Smooth muscle cell (in vitro differentiated cells): Measurements from ENCODE around the gene CFHR4. TPM values are rescaled to one million over a fixed set of nuclear protein-coding genes. Genes with fewer than 3 reads are reported as not detected.
"Not testable (repeated sequence)": the region's sequence is repeated elsewhere in the genome, so short reads cannot be mapped to it uniquely, and the experiment has no call there.

ENCODE experiments used
- DNase-seq: peaks from one replicate; lab custom pipeline; 2025; ENCODE audit not compliant: unreplicated experiment; lab: John Stamatoyannopoulos, UW
- H2AFZ ChIP-seq: fragments of 200-600 bp; sonication (generic); 2 replicates; pipeline ENCODE4 v1.6.0; 2016; ENCODE audit warnings: antibody characterized with exemption, low read depth, mild to moderate bottlenecking
- H3F3A ChIP-seq: fragments of 200-600 bp; sonication (generic); 2 replicates; pipeline ENCODE4 v1.6.0; 2017; ENCODE audit warnings: antibody characterized with exemption, low read depth
- H3K27ac ChIP-seq: fragments of 200-600 bp; sonication (generic); 2 replicates; pipeline ENCODE4 v1.5.1; 2016; ENCODE audit warnings: low read depth, mild to moderate bottlenecking
- H3K27me3 ChIP-seq: fragments of 200-600 bp; sonication (generic); 2 replicates; pipeline ENCODE4 v1.6.1; 2016; ENCODE audit warnings: low read depth, mild to moderate bottlenecking
- H3K36me3 ChIP-seq: fragments of 200-600 bp; sonication (generic); 2 replicates; pipeline ENCODE4 v1.5.1; 2016; ENCODE audit warnings: low read depth
- H3K4me1 ChIP-seq: fragments of 200-600 bp; sonication (generic); 2 replicates; pipeline ENCODE4 v1.5.1; 2016; ENCODE audit warnings: low read depth
- H3K4me2 ChIP-seq: fragments of 200-600 bp; sonication (generic); 2 replicates; pipeline ENCODE4 v1.6.0; 2016; ENCODE audit warnings: mild to moderate bottlenecking
- H3K4me3 ChIP-seq: fragments of 200-600 bp; sonication (generic); 2 replicates; pipeline ENCODE4 v1.5.1; 2016; ENCODE audit warnings: mild to moderate bottlenecking
- H3K79me2 ChIP-seq: fragments of 200-600 bp; sonication (generic); 2 replicates; pipeline ENCODE4 v1.6.0; 2016; ENCODE audit warnings: low read depth, mild to moderate bottlenecking
- H3K9ac ChIP-seq: fragments of 200-600 bp; sonication (generic); 2 replicates; pipeline ENCODE4 v1.6.0; 2016; ENCODE audit warnings: low read depth
- H3K9me3 ChIP-seq: fragments of 200-600 bp; sonication (generic); replicated peaks from 2 replicates; pipeline ENCODE4 v1.5.1; 2016; ENCODE audit warnings: low read depth
- H4K20me1 ChIP-seq: fragments of 200-600 bp; sonication (generic); 2 replicates; pipeline ENCODE4 v1.6.0; 2016; ENCODE audit warnings: low read depth
- WGBS: methylation state at CpG from one replicate; pipeline ENCODE4 v1.1.7; 2016; ENCODE audit warnings: low lambda C conversion rate; 5-methylcytosine and 5-hydroxymethylcytosine counted together
- polyA plus RNA-seq: library from polyadenylated mRNA; unstranded; fragments of >200 nt; fragmentation: Nextera tagmentation; extraction: Ambion mirVana; gene quantifications from 2 replicates; pipeline ENCODE4 v1.2.1, GENCODE V29; 2016
- total RNA-seq: library from RNA; depleted of rRNA; stranded (reverse); fragments of >200 nt; gene quantifications from 2 replicates; pipeline ENCODE4 v1.2.3, GENCODE V29; 2014
- TF ChIP-seq, protein P1 (sequence below): fragments of 200-600 bp; sonication (generic); IDR thresholded peaks from 2 replicates; pipeline ENCODE4 v1.5.1; 2017; ENCODE audit warnings: borderline replicate concordance, mild to moderate bottlenecking, antibody characterized with exemption; ENCODE audit not compliant: insufficient read depth, poor library complexity, severe bottlenecking

CFHR4 gene
- total and polyA plus RNA-seq, 2 experiments from 2014 or later = not detected

DNA sequence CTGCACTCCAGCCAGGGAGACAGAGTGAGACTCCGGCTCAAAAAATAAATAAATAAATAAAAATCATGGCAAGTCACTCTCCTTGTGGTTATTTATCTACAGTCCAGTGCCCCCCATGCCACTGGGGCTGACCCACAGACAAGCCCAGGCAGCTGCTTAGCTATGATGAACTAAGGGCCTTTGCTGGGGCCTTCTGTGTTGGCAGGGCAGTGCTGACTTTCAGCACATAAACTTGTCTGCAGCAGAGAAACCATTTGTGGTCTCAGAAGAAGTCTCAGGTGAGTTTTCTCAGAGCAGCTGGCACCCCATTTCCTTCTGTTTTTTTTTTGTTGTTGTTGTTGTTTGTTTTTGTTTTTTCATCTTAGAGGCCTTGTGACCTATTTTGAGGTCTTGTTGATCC is 20.9 kb upstream of the CFHR4 start:
- TF ChIP-seq, protein P1, sequence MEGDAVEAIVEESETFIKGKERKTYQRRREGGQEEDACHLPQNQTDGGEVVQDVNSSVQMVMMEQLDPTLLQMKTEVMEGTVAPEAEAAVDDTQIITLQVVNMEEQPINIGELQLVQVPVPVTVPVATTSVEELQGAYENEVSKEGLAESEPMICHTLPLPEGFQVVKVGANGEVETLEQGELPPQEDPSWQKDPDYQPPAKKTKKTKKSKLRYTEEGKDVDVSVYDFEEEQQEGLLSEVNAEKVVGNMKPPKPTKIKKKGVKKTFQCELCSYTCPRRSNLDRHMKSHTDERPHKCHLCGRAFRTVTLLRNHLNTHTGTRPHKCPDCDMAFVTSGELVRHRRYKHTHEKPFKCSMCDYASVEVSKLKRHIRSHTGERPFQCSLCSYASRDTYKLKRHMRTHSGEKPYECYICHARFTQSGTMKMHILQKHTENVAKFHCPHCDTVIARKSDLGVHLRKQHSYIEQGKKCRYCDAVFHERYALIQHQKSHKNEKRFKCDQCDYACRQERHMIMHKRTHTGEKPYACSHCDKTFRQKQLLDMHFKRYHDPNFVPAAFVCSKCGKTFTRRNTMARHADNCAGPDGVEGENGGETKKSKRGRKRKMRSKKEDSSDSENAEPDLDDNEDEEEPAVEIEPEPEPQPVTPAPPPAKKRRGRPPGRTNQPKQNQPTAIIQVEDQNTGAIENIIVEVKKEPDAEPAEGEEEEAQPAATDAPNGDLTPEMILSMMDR = no peak
- WGBS = 96% methylated on average over 1 of the region's 1 CpG
- H3K79me2 ChIP-seq = no peaks in the 10 kb centered on the region

DNA sequence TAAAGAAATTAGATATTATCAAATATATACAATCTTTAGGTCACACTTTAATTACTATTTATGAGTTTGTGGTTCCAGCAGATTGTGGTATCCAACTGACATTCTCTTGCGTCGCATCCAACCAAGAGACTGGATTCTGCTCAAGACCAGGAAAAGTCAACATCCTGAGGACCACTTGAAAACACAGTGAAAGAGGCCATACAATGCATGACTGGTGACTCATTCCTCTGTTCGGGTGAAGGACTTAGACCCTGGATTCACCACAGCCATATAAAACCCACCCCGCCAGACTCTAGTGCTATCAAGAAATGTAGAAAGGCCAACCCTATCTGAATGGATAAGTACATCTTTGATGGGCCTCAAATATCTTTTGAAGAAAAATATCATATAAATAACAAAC is 14.5 kb upstream of the CFHR4 start:
- DNase-seq = no peak
- H3F3A ChIP-seq = no peaks in the 10 kb centered on the region
- peaks cover 15% of the 10 kb centered on the region for H3K27me3 ChIP-seq
- no peaks in the 10 kb centered on the region for H3K36me3 ChIP-seq
- no peak overlapping the region for H3K27ac ChIP-seq
- 89% methylated on average over 4 of the region's 4 CpGs for WGBS
- no peak overlapping the region for H3K4me3 ChIP-seq
- H4K20me1 ChIP-seq = no peaks in the 10 kb centered on the region
- TF ChIP-seq, protein P1 = no peak
- H3K4me1 ChIP-seq = no peaks in the 10 kb centered on the region
- H2AFZ ChIP-seq = no peak overlapping the region
- H3K9ac ChIP-seq = no peak overlapping the region
- H3K79me2 ChIP-seq = no peaks in the 10 kb centered on the region
- H3K4me2 ChIP-seq = no peak overlapping the region
- H3K9me3 ChIP-seq = no peaks in the 10 kb centered on the region

More for the DNA sequence above, 20.9 kb upstream of the CFHR4 start:
- Histone ChIP-seq H3K4me2 (no peak overlapping the region), H3K4me1 (no peaks in the 10 kb centered on the region), H3K9ac (no peak overlapping the region), H3K27me3 (no peaks in the 10 kb centered on the region), H2AFZ (no peak overlapping the region), H3K36me3 (no peaks in the 10 kb centered on the region), H3K27ac (no peak overlapping the region), H3F3A (no peaks in the 10 kb centered on the region), H3K4me3 (no peak overlapping the region), H4K20me1 (no peaks in the 10 kb centered on the region), H3K9me3 (no peaks in the 10 kb centered on the region)
- no peak for DNase-seq

DNA sequence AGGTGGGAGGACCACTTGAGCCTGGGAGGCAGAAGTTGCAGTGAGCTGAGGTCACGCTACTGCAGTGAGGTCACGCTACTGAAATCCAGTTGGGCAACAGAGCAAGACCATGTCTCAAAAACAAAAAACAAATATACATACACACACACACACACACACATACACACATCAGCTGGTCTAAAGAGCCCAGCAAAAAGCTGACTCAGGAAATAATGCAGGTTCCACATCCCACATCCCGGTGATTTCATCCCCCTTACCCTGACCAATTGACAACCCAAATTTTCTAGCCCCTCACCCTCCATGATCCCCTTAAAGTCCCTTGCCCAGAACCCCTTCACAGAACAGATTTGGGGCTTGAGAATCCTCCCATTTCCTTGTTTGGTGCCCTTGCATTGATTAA is 11.9 kb upstream of the CFHR4 start:
- H2AFZ ChIP-seq = no peak overlapping the region
- H3K9me3 ChIP-seq = no peaks in the 10 kb centered on the region
- TF ChIP-seq, protein P1 = no peak
- no peak overlapping the region for H3K9ac ChIP-seq
- no peaks in the 10 kb centered on the region for H3K79me2 ChIP-seq
- 86% methylated on average over 3 of the region's 3 CpGs for WGBS
- no peak overlapping the region for H3K4me3 ChIP-seq
- H4K20me1 ChIP-seq = no peaks in the 10 kb centered on the region
- H3K4me2 ChIP-seq = no peak overlapping the region
- H3K27ac ChIP-seq = no peak overlapping the region
- H3K4me1 ChIP-seq = no peaks in the 10 kb centered on the region
- peaks cover 25% of the 10 kb centered on the region for H3K27me3 ChIP-seq
- H3K36me3 ChIP-seq = no peaks in the 10 kb centered on the region
- no peak for DNase-seq
- H3F3A ChIP-seq = no peaks in the 10 kb centered on the region

DNA sequence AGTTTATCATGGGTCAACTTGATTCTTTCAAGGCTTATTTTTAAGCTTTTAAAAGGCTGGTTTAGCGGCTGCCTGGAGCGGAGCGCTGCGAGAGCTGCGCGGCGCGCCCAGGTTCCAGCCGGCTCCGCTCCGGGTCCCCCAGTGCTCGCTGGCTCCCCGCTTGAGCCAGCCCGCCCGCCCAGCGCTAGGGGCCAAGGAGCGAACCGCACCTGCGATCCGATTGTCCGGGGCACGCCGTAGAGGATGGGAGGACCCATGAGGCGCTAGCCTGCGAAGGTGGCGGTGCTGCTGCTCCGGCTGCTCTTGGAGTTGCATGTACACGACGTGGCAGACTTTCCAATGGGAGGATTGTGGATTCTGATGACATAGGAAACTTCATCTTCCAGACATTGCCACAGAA is 9.9 kb upstream of the CFHR4 start:
- Histone ChIP-seq H3K27me3 (peaks cover 25% of the 10 kb centered on the region), H3K9ac (no peak overlapping the region), H3K4me2 (peak overlapping the region; percentile 88), H2AFZ (peak overlapping the region; percentile 79), H4K20me1 (no peaks in the 10 kb centered on the region), H3F3A (no peaks in the 10 kb centered on the region), H3K4me3 (peak overlapping the region; percentile 54), H3K4me1 (no peaks in the 10 kb centered on the region), H3K9me3 (no peaks in the 10 kb centered on the region), H3K27ac (no peak overlapping the region), H3K79me2 (no peaks in the 10 kb centered on the region), H3K36me3 (no peaks in the 10 kb centered on the region)
- TF ChIP-seq, protein P1 = no peak
- DNase-seq = no peak
- WGBS = 8% methylated on average over 29 of the region's 29 CpGs

DNA sequence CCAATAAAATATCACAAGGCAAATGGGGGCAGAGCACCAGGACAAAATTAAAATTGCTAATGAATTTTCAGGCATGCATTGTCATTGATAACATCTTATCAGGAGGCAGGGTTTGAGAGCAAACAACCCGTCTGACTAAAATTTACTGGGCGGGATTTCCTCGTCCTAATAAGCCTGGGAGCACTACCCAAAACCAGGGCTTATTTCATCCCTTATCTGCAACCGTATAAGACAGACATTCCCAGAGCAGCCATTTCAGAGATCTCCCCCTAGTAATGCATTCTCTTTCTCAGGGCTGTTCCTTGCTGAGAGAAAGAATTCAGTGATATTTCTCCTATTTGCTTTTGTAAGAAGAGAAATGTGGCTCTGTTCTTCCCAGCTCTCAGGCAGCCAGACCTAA is 1.3 kb upstream of the CFHR4 start:
- H3K9ac ChIP-seq, H3K4me2 ChIP-seq, H3K27ac ChIP-seq, H3F3A ChIP-seq, H4K20me1 ChIP-seq, H3K27me3 ChIP-seq, H3K4me3 ChIP-seq, H3K36me3 ChIP-seq, H3K9me3 ChIP-seq, DNase-seq, H2AFZ ChIP-seq, H3K79me2 ChIP-seq, H3K4me1 ChIP-seq: not testable (repeated sequence)
- WGBS = 76% methylated on average over 4 of the region's 4 CpGs
